Keratinocyte (primary cell): ENCODE measurements around the gene GRP. TPM values are rescaled to one million over a fixed set of nuclear protein-coding genes. Genes with fewer than 3 reads are reported as not detected.

Source experiments
- DNase-seq: peaks from one replicate; pipeline ENCODE4 v3.0.0-alpha.2; 2011; ENCODE audit warnings: low read depth, missing footprints, low spot score
- FAIRE-seq: peaks from 2 replicates; lab custom pipeline; 2011; peaks lifted over from hg19 to GRCh38; lab: Jason Lieb, UNC
- H2AFZ ChIP-seq: 2 replicates; pipeline ENCODE4 v1.6.0; 2012; ENCODE audit warnings: low read length, control low read depth, inconsistent platforms; ENCODE audit not compliant: control insufficient read depth
- H3K27ac ChIP-seq: 2 replicates; pipeline ENCODE4 v1.5.1; 2011; ENCODE audit warnings: low read length; ENCODE audit not compliant: control insufficient read depth, insufficient read depth
- H3K27me3 ChIP-seq: 3 replicates; pipeline ENCODE4 v1.6.0; 2011; ENCODE audit warnings: low read length; ENCODE audit not compliant: control insufficient read depth, insufficient read depth; ENCODE audit errors: extremely low read depth
- H3K36me3 ChIP-seq, 2 experiments: 2 replicates in 1 of 2; 3 replicates in 1 of 2; pipeline ENCODE4 v1.5.1; 2011; ENCODE audit warnings: low read length in 2 of 2, mild to moderate bottlenecking in 1 of 2; ENCODE audit not compliant: control insufficient read depth in 2 of 2, insufficient read depth in 2 of 2; ENCODE audit errors: extremely low read depth in 1 of 2
- H3K4me1 ChIP-seq: 3 replicates; pipeline ENCODE4 v1.5.1; 2011; ENCODE audit warnings: low read length; ENCODE audit not compliant: control insufficient read depth, insufficient read depth; ENCODE audit errors: extremely low read depth
- H3K4me2 ChIP-seq: 3 replicates; pipeline ENCODE4 v1.6.0; 2011; ENCODE audit warnings: low read depth, low read length; ENCODE audit not compliant: control insufficient read depth, insufficient read depth; ENCODE audit errors: extremely low read depth
- H3K4me3 ChIP-seq, 3 experiments: fragments of 200-600 bp in 1 of 3; sonication (generic) in 1 of 3; 2 replicates in 2 of 3; 3 replicates in 1 of 3; pipeline ENCODE4 v1.5.1; 2011 to 2016; ENCODE audit warnings: low read length in 3 of 3, mild to moderate bottlenecking in 3 of 3, control low read depth in 2 of 3, inconsistent platforms in 1 of 3, low read depth in 1 of 3, mixed read lengths in 1 of 3, mixed run types in 1 of 3, moderate library complexity in 1 of 3; ENCODE audit not compliant: control insufficient read depth in 2 of 3, insufficient read depth in 2 of 3; ENCODE audit errors: extremely low read depth in 1 of 3
- H3K79me2 ChIP-seq: 2 replicates; pipeline ENCODE4 v1.6.0; 2012; ENCODE audit warnings: low read length; ENCODE audit not compliant: control insufficient read depth, insufficient read depth
- H3K9ac ChIP-seq: 3 replicates; pipeline ENCODE4 v1.6.0; 2011; ENCODE audit warnings: low read length; ENCODE audit not compliant: control insufficient read depth, insufficient read depth; ENCODE audit errors: extremely low read depth
- H3K9me1 ChIP-seq: 3 replicates; pipeline ENCODE4 v1.6.0; 2011; ENCODE audit warnings: low read length; ENCODE audit not compliant: control insufficient read depth, insufficient read depth; ENCODE audit errors: extremely low read depth
- H3K9me3 ChIP-seq: 2 replicates; pipeline ENCODE4 v1.5.1; 2012; ENCODE audit warnings: low read depth, low read length; ENCODE audit not compliant: control insufficient read depth
- H4K20me1 ChIP-seq: 3 replicates; pipeline ENCODE4 v1.6.0; 2011; ENCODE audit warnings: low read length; ENCODE audit not compliant: control insufficient read depth, insufficient read depth; ENCODE audit errors: extremely low read depth
- CTCF ChIP-seq, 3 experiments: IDR thresholded peaks in 1 of 3; conservative IDR thresholded peaks in 1 of 3; optimal IDR thresholded peaks in 1 of 3; 2 replicates in 2 of 3; 3 replicates in 1 of 3; pipeline versions ENCODE3 to v1.5.1; 2011; ENCODE audit warnings: low read length in 3 of 3, mild to moderate bottlenecking in 3 of 3, moderate library complexity in 2 of 3, control low read depth in 1 of 3, inconsistent platforms in 1 of 3; ENCODE audit not compliant: insufficient read depth in 2 of 3; ENCODE audit errors: extremely low read depth in 1 of 3
- EZH2 ChIP-seq: IDR thresholded peaks from one replicate; pipeline ENCODE4 v1.6.1; 2012; ENCODE audit warnings: inconsistent platforms, mild to moderate bottlenecking, low read length, moderate library complexity
- dilution Hi-C: fragments of 300-500 bp; cut with MboI; formaldehyde crosslinking; loops from one replicate; pipeline ENCODE4 v1.7.0; 2020; ENCODE audit warnings: low sequenced_read_pairs; ENCODE audit not compliant: extremely low pct_ligation_motif_present
- polyA plus RNA-seq, 5 experiments: library from polyadenylated mRNA; depleted of rRNA in 3 of 5; stranded (reverse) in 3 of 5; stranded (forward) in 1 of 5; unstranded in 1 of 5; fragments of >200 nt; gene quantifications; 1 replicate in 1 of 5; 2 replicates in 3 of 5; 3 replicates in 1 of 5; pipeline versions ENCODE4 v1.2.1 to v1.2.3, GENCODE V29; 2011 to 2012; ENCODE audit warnings: missing spikeins in 2 of 5, low read depth in 1 of 5, low replicate concordance in 1 of 5

GRP gene
- polyA plus RNA-seq, 1 donor (not counting 4 experiments of a cell fraction or from before 2014, with no cell fraction given), result not detected

GRCh38 chr18:59177485-59177884 lies 42.5 kb upstream of the GRP start:
- DNase-seq (no peak), FAIRE-seq (no peak)
- H3K9me3 ChIP-seq, result no peaks in the 10 kb centered on the region
- H3K4me1 ChIP-seq, result no peaks in the 10 kb centered on the region
- no peak overlapping the region for H3K4me2 ChIP-seq
- no peak for TF ChIP-seq EZH2
- no peak for TF ChIP-seq CTCF (optimal IDR thresholded peaks at IDR 0.05 in 1 of 3, IDR thresholded peaks at IDR 0.05 in 1 of 3, conservative IDR thresholded peaks at IDR 0.05 in 1 of 3; ENCODE audit: extremely low read depth in 1 of 3, insufficient read depth in 2 of 3, low read length in 3 of 3)
- H3K79me2 ChIP-seq, result no peaks in the 10 kb centered on the region
- dilution Hi-C loops, result no loop called here
- no peaks in the 10 kb centered on the region for H3K27me3 ChIP-seq
- no peaks in the 10 kb centered on the region for H3K36me3 ChIP-seq
- H3K27ac ChIP-seq, result no peak overlapping the region
- H3K9me1 ChIP-seq, result no peaks in the 10 kb centered on the region
- H4K20me1 ChIP-seq, result no peaks in the 10 kb centered on the region
- no peak overlapping the region for H3K9ac ChIP-seq
- no peak overlapping the region for H2AFZ ChIP-seq
- no peak overlapping the region for H3K4me3 ChIP-seq

- FAIRE-seq (no peak), DNase-seq (no peak)
- no peak overlapping the region for H3K9ac ChIP-seq
- H3K9me3 ChIP-seq, result no peaks in the 10 kb centered on the region
- dilution Hi-C loops, result no loop called here
- no peaks in the 10 kb centered on the region for H4K20me1 ChIP-seq
- H3K79me2 ChIP-seq, result no peaks in the 10 kb centered on the region
- H3K9me1 ChIP-seq, result no peaks in the 10 kb centered on the region
- TF ChIP-seq EZH2 (no peak), CTCF (optimal IDR thresholded peaks at IDR 0.05 in 1 of 3, IDR thresholded peaks at IDR 0.05 in 1 of 3, conservative IDR thresholded peaks at IDR 0.05 in 1 of 3; ENCODE audit: extremely low read depth in 1 of 3, insufficient read depth in 2 of 3, low read length in 3 of 3) (no peak)
- no peak overlapping the region for H2AFZ ChIP-seq
- no peak overlapping the region for H3K4me3 ChIP-seq
- no peaks in the 10 kb centered on the region for H3K27me3 ChIP-seq
- H3K4me1 ChIP-seq, result no peaks in the 10 kb centered on the region
- H3K4me2 ChIP-seq, result no peak overlapping the region
- no peak overlapping the region for H3K27ac ChIP-seq
- H3K36me3 ChIP-seq, result no peaks in the 10 kb centered on the region
Measured at GRCh38 chr18:59180150-59180845, 39.7 kb upstream of the GRP start.
